ENCODE results near the gene ZNF385B.

GRCh38 chr2:179441551-179441950, 419.9 kb downstream of the ZNF385B start:
- TF ChIP-seq FOXA1 (IDR thresholded peaks at IDR 0.05) (no peak), TAF1 (conservative IDR thresholded peaks at IDR 0.05) (no peak), CTCF (IDR thresholded peaks at IDR 0.05; ENCODE audit: low read depth, low read length, missing input control) (no peak), SP1 (IDR thresholded peaks at IDR 0.05) (no peak), MAX (IDR thresholded peaks at IDR 0.05) (no peak)
